HUES6 (cell line): ENCODE measurements around the gene RICTOR.
"Not testable (repeated sequence)": the region's sequence is repeated elsewhere in the genome, so short reads cannot be mapped to it uniquely, and the experiment has no call there.

Experiments
- H3K27ac ChIP-seq: 2 replicates; pipeline ENCODE4 v1.7.0; 2013; ENCODE audit warnings: low read depth, mild to moderate bottlenecking, low read length, inconsistent platforms
- H3K27me3 ChIP-seq: 2 replicates; pipeline ENCODE4 v1.6.1; 2013; ENCODE audit warnings: low read length; ENCODE audit not compliant: control insufficient read depth, insufficient read depth
- H3K36me3 ChIP-seq: 2 replicates; pipeline ENCODE4 v1.6.1; 2013; ENCODE audit warnings: low read length; ENCODE audit not compliant: control insufficient read depth, insufficient read depth
- H3K4me1 ChIP-seq: 2 replicates; pipeline ENCODE4 v1.6.1; 2013; ENCODE audit warnings: low read length; ENCODE audit not compliant: control insufficient read depth, insufficient read depth
- H3K4me3 ChIP-seq: 2 replicates; pipeline ENCODE4 v1.5.1; 2013; ENCODE audit warnings: low read depth, low read length
- H3K9ac ChIP-seq: one replicate; pipeline ENCODE4 v1.6.1; 2013; ENCODE audit warnings: mild to moderate bottlenecking, low read length
- H3K9me3 ChIP-seq: 2 replicates; pipeline ENCODE4 v1.6.1; 2013; ENCODE audit warnings: low read depth, low read length; ENCODE audit not compliant: control insufficient read depth, insufficient read depth

RICTOR gene

DNA sequence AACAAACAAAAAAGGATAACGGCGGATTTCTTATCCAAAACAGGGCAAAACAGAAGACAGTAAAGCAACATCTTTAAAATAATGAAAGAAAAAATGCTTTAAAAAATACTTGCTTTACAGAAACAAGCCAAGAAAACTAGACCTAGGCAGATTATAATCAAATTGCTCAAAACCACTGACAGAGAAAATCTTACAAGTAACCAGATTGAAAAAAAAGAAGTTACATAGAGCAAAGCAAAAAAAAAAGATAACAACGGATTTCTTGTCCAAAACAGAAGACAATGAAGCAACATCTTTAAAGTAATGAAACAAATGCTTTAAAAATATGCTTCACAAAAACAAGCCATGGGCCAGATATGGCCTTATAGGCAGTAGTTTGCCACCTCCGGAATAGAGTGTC is 51.1 kb downstream of the RICTOR start:
- no peak overlapping the region for H3K9ac ChIP-seq
- H3K4me3 ChIP-seq, result no peak overlapping the region
- H3K36me3 ChIP-seq, result 0 out of 2 replicates have a peak, but pooled peaks cover 2% of the 10 kb centered on the region
- H3K9me3 ChIP-seq, result peaks cover 3% of the 10 kb centered on the region; the same call in 1 of the 2 replicates
- H3K4me1 ChIP-seq, result peaks cover 24% of the 10 kb centered on the region
- H3K27me3 ChIP-seq, result no peaks in the 10 kb centered on the region
- H3K27ac ChIP-seq, result no peak overlapping the region

DNA sequence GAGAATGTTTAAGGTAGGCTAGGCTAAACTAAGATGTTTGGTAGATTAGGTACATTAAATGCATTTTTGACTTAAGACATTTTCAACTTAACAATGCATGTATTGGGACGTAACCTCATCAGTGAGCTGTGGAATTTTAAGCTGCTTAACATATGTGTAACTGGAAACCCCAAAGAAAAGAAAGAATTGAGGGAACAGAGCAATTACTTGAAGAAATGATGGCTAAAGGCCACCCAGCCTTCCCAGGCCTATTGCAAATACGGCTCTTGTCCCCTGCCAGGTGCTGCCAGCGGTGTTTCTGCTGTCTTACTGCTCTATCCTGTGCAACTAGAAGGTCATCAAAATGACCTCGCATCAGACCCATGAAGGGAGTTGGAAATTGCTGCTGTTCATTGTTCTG is 52.0 kb downstream of the RICTOR start:
- Histone ChIP-seq H3K36me3 (0 out of 2 replicates have a peak, but pooled peaks cover 3% of the 10 kb centered on the region), H3K4me1 (peaks cover 24% of the 10 kb centered on the region), H3K27me3 (no peaks in the 10 kb centered on the region), H3K27ac (no peak overlapping the region; the same call in 1 of the 2 replicates), H3K9ac (no peak overlapping the region), H3K4me3 (no peak overlapping the region), H3K9me3 (no peaks in the 10 kb centered on the region)

DNA sequence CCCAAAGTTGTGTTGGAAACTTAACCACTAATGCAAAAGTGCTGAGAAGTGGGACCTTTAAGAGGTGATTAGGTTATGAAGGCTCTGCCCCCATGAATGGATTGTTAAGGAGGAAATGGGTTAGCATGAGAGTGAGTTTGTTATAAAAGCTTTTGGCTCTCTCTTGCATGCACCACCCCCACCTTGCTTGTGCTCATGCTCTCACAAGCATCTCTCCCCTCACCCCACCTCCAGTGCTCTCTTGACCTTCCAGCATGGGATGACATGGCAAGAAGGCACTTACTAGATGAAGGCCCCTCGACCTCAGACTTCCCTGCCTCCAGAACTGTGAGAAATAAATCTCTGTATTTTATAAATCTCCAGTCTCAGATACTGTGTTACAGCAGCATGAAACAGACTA is 52.8 kb downstream of the RICTOR start:
- Histone ChIP-seq H3K36me3 (0 out of 2 replicates have a peak, but pooled peaks cover 3% of the 10 kb centered on the region), H3K27me3 (no peaks in the 10 kb centered on the region), H3K9me3 (no peaks in the 10 kb centered on the region), H3K9ac (no peak overlapping the region), H3K4me1 (peaks cover 24% of the 10 kb centered on the region), H3K27ac (0 out of 2 replicates have a peak overlapping the region, but pooled peaks have one; percentile 6), H3K4me3 (no peak overlapping the region)

DNA sequence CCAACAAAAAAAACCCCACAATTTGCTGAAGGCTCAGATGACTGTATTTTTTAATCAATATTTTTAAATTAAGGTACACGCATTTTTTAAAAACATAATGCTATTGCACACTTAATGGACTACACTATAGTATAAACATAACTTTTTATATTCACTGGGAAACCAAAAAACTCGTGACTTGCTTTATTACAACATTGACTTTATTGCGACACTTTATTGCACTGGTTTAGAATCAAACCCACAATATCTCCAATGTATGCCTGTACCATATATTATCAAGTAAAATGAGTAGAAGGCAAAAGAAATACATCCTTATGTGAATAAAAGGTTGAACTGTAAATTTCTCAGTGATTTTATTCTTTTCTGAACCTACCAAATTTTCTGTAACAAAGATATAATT is 53.7 kb downstream of the RICTOR start:
- Histone ChIP-seq H3K4me3 (no peak overlapping the region), H3K9me3 (no peaks in the 10 kb centered on the region), H3K9ac (no peak overlapping the region), H3K27ac (no peak overlapping the region), H3K27me3 (no peaks in the 10 kb centered on the region), H3K36me3 (0 out of 2 replicates have a peak, but pooled peaks cover 3% of the 10 kb centered on the region), H3K4me1 (peaks cover 24% of the 10 kb centered on the region)

DNA sequence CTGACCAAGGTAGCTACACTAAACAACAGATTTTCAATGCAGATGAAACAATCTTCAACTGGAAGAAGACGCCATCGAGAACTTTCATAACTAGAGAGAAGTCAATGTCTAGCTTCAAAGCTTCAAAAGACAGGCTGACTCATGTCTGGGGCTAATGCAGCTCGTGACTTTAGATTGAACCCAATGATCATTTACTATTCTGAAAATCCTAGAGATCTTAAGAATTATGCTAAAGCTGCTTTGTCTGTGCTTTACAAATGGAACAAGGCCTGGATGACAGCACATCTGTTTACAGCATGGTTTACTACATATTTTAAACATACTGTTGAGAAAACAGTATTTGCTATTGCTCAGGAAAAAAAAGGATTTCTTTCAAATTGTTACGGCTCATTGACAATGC is 54.9 kb downstream of the RICTOR start:
- H3K36me3 ChIP-seq, result 0 out of 2 replicates have a peak, but pooled peaks cover 3% of the 10 kb centered on the region
- H3K4me3 ChIP-seq, result no peak overlapping the region
- H3K27ac ChIP-seq, result no peak overlapping the region
- no peaks in the 10 kb centered on the region for H3K9me3 ChIP-seq
- no peak overlapping the region for H3K9ac ChIP-seq
- no peaks in the 10 kb centered on the region for H3K27me3 ChIP-seq
- H3K4me1 ChIP-seq, result peaks cover 24% of the 10 kb centered on the region

DNA sequence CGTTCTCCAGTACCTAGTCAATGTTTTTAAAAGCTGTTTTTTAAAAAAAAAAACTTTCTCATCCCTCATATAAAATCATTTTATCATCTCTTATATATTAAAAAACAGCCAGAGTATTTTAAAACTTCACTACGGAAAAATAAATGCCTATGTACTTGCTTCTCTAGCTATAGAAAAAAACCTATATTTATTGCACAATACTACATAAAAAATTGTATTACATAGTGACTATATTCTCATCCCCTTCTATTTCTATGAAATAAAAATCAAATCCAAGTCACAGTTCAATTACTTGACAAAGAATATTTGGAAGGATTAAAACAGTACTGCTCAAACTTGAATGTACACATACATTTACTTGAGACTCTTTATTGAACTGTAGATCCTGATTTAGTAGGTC is 56.7 kb downstream of the RICTOR start:
- H3K27ac ChIP-seq, result no peak overlapping the region
- no peak overlapping the region for H3K4me3 ChIP-seq
- H3K9me3 ChIP-seq, result peaks cover 5% of the 10 kb centered on the region; the same call in 1 of the 2 replicates
- peaks cover 8% of the 10 kb centered on the region; the same call in 1 of the 2 replicates for H3K36me3 ChIP-seq
- peaks cover 13% of the 10 kb centered on the region for H3K4me1 ChIP-seq
- no peak overlapping the region for H3K9ac ChIP-seq
- H3K27me3 ChIP-seq, result no peaks in the 10 kb centered on the region

DNA sequence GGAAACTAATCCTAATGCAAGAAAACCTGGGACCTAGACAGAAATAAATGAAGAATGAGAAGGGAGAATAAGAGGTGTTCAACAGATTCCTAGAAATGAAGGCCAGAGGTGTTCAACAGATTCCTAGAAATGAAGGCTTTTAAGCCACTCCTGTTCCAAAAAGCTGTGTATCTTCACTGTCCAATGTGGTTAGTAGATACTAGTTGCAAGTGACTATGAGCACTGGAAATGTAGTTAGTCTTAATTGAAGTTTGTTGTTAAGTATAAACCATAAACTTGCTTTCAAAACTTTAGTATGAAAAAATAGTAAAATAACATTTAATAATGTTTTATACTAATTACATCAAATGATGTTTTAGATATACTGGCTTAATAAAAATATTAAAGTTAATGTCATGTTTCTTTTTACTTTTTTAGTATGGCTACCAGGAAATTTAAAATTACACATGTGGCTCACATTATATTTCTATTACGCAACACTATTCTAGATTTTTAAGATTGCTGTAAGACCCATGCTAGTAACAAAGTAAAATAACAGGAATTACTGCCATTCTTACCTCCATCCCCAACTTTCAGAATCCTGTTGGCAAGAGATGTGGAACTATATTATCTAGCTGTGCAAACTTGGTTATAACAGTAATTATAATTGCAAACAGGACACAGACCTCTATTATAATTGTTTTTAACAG is 57.5 kb downstream of the RICTOR start:
- H3K27ac ChIP-seq, result no peak overlapping the region

DNA sequence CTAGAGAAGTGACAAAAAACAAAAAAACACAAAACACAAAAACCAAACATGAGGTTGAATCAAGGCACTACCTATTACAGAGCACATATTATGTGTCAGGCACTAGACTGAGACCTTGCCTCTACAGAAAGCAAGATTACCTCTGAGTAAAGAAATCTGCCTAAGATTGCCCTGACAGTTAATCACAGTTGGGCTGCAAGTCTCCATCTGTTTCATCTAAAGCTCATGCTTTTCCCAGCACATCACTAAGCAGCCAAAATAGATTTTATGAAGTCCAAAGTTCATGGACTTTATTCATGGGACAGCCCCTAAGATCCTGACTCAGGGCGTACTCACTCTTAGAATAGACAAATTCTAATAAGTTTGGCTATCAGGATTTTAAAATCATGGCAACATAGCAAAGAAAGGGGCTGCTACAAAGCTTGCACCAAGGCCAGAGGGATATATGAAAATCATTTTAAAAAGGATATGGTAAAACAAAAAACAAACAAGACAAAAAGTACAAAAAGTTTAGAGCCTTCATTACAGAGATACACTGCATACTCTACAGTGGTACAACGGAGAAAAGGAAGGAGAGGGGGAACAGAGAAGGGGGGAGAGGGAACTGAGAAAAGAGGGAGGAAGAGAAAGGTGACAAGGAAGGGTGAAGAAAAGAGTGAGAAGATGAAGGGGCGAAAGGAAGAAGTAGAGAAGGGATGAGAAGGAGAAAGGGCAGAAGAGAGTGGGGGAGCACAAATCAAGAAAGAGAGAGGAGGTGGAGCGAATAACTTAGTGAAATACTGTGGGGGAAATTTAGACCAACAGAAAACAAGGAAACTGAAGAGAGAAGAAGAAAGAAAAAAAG is 58.2 kb downstream of the RICTOR start:
- Histone ChIP-seq H3K27ac (no peak overlapping the region), H3K4me3 (no peak overlapping the region), H3K4me1 (no peaks in the 10 kb centered on the region), H3K9ac (no peak overlapping the region), H3K27me3 (no peaks in the 10 kb centered on the region), H3K36me3 (peaks cover 19% of the 10 kb centered on the region), H3K9me3 (peaks cover 18% of the 10 kb centered on the region)

More for the DNA sequence above, 57.5 kb downstream of the RICTOR start:
- Histone ChIP-seq H3K4me1 (peaks cover 6% of the 10 kb centered on the region), H3K4me3 (no peak overlapping the region), H3K36me3 (peaks cover 13% of the 10 kb centered on the region), H3K9ac (no peak overlapping the region), H3K9me3 (peaks cover 12% of the 10 kb centered on the region), H3K27me3 (no peaks in the 10 kb centered on the region)

DNA sequence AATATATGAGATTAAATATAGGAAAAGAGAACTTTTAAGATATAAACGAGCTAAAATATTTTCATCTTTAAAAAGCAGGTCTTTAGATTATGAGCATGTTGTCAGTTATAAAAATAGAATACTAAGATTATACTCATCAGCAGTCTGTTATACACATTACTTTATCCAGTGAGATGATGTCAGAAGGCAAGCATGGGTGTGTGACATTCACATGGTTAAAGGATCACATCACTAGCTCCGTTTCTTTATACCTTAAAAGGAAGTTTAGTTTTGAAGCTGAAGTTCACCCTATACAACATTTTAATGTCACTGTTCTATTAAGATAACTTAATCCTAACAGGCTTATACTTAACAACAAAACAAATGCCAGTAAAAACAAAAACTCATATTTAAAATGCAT is 59.6 kb downstream of the RICTOR start:
- Histone ChIP-seq H3K36me3 (peaks cover 20% of the 10 kb centered on the region), H3K9me3 (peaks cover 26% of the 10 kb centered on the region), H3K27ac (no peak overlapping the region), H3K4me3 (no peak overlapping the region), H3K4me1 (no peaks in the 10 kb centered on the region), H3K27me3 (no peaks in the 10 kb centered on the region), H3K9ac (no peak overlapping the region)

DNA sequence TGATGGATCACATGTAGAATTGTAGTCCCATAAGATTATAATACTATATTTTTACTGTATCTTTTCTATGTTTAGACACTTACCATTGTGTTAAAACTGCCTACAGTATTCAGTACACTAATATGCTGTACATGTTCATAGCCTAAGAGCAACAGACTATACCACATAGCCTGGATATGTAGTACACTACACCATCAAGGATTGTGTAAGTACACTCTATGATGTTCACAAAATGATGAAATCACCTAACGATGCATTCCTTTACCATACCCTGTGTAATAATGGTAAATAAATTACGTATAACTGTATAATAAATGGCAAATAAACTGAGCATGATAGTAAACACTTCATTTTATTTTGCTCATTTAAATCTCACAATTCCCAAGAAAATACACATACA is 60.3 kb downstream of the RICTOR start:
- Histone ChIP-seq H3K36me3 (peaks cover 20% of the 10 kb centered on the region), H3K27me3 (no peaks in the 10 kb centered on the region), H3K9me3 (peaks cover 26% of the 10 kb centered on the region), H3K4me1 (no peaks in the 10 kb centered on the region), H3K9ac (no peak overlapping the region), H3K4me3 (no peak overlapping the region), H3K27ac (no peak overlapping the region)

DNA sequence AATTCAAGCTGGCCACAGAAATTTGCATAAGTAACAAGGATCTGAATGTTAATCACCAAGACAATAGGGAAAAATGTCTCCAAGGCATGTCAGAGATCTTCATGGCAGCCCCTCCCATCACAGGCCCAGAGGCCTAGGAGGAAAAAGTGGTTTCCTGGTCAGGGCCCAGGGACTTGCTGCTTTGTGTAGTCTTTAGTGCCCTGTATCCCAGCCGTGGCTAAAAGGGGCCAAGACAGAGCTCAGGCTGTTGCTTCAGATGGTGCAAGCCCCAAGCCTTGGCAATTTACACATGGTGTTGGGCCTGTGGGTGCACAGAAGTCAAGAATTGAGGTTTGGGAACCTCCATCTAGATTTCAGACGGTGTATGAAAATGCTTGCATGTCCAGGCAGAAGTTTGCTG is 63.2 kb downstream of the RICTOR start:
- peaks cover 17% of the 10 kb centered on the region for H3K36me3 ChIP-seq
- not testable (repeated sequence) for H3K4me3 ChIP-seq

More for the DNA sequence above, 63.2 kb downstream of the RICTOR start:
- not testable (repeated sequence) for H3K27me3 ChIP-seq, H3K4me1 ChIP-seq, H3K9ac ChIP-seq, H3K27ac ChIP-seq
- peaks cover 26% of the 10 kb centered on the region for H3K9me3 ChIP-seq
